ENCODE results near the gene LRRC75B.

LRRC75B gene

GRCh38 chr22:24541681-24542515, 51.0 kb downstream of the LRRC75B start:
- H3K79me2 ChIP-seq (ENCODE audit: insufficient read depth, low read length), result no peaks in the 10 kb centered on the region
- no peaks in the 10 kb centered on the region for H3K9me2 ChIP-seq (ENCODE audit: low read depth, low read length)
- no peak overlapping the region for H3K9ac ChIP-seq (ENCODE audit: low read length)
- H2AFZ ChIP-seq (ENCODE audit: low read length), result no peak overlapping the region
- H3K9me3 ChIP-seq (ENCODE audit: low read length), result no peaks in the 10 kb centered on the region
- no peaks in the 10 kb centered on the region for H3K27me3 ChIP-seq (ENCODE audit: insufficient read depth, low read length)
- no peak overlapping the region for H3K4me2 ChIP-seq (ENCODE audit: low read length)
- no peak overlapping the region for H3K27ac ChIP-seq (ENCODE audit: low read depth, low read length, poor library complexity, severe bottlenecking)
- H4K20me1 ChIP-seq (ENCODE audit: insufficient read depth, low read length), result no peaks in the 10 kb centered on the region
- no peaks in the 10 kb centered on the region for H3F3A ChIP-seq (ENCODE audit: insufficient read depth, low read length)
- H3K36me3 ChIP-seq (ENCODE audit: insufficient read depth, low read length), result peaks cover 64% of the 10 kb centered on the region
- H3K4me3 ChIP-seq (ENCODE audit: low read depth, low read length, poor library complexity, severe bottlenecking), result no peak overlapping the region
- no peak for TF ChIP-seq EZH2 (IDR thresholded peaks at IDR 0.05; ENCODE audit: borderline replicate concordance, low read length)
- TF ChIP-seq CTCF (IDR thresholded peaks at IDR 0.05; ENCODE audit: low read length), result no peak
- H3K4me1 ChIP-seq (ENCODE audit: insufficient read depth, low read length, severe bottlenecking), result no peaks in the 10 kb centered on the region

- no peaks in the 10 kb centered on the region for H3K9me3 ChIP-seq (ENCODE audit: low read length)
- no peaks in the 10 kb centered on the region for H3K79me2 ChIP-seq (ENCODE audit: insufficient read depth, low read length)
- no peaks in the 10 kb centered on the region for H3K9me2 ChIP-seq (ENCODE audit: low read depth, low read length)
- H3K4me2 ChIP-seq (ENCODE audit: low read length), result no peak overlapping the region
- H3F3A ChIP-seq (ENCODE audit: insufficient read depth, low read length), result no peaks in the 10 kb centered on the region
- H2AFZ ChIP-seq (ENCODE audit: low read length), result no peak overlapping the region
- no peaks in the 10 kb centered on the region for H3K27me3 ChIP-seq (ENCODE audit: insufficient read depth, low read length)
- no peak for TF ChIP-seq CTCF (IDR thresholded peaks at IDR 0.05; ENCODE audit: low read length)
- TF ChIP-seq EZH2 (IDR thresholded peaks at IDR 0.05; ENCODE audit: borderline replicate concordance, low read length), result no peak
- H3K4me3 ChIP-seq (ENCODE audit: low read depth, low read length, poor library complexity, severe bottlenecking), result no peak overlapping the region
- peaks cover 55% of the 10 kb centered on the region for H3K36me3 ChIP-seq (ENCODE audit: insufficient read depth, low read length)
- H3K9ac ChIP-seq (ENCODE audit: low read length), result no peak overlapping the region
- H4K20me1 ChIP-seq (ENCODE audit: insufficient read depth, low read length), result no peaks in the 10 kb centered on the region
- H3K27ac ChIP-seq (ENCODE audit: low read depth, low read length, poor library complexity, severe bottlenecking), result no peak overlapping the region
- no peaks in the 10 kb centered on the region for H3K4me1 ChIP-seq (ENCODE audit: insufficient read depth, low read length, severe bottlenecking)
Measured at GRCh38 chr22:24540470-24540869, 52.4 kb downstream of the LRRC75B start.

- H3K36me3 ChIP-seq (ENCODE audit: insufficient read depth, low read length), result peaks cover 13% of the 10 kb centered on the region
- TF ChIP-seq CTCF (IDR thresholded peaks at IDR 0.05; ENCODE audit: low read length), result no peak
- no peak for TF ChIP-seq EZH2 (IDR thresholded peaks at IDR 0.05; ENCODE audit: borderline replicate concordance, low read length)
Measured at GRCh38 chr22:24536089-24536488, 56.8 kb downstream of the LRRC75B start.

More at GRCh38 chr22:24536089-24536488, 56.8 kb downstream of the LRRC75B start:
- no peaks in the 10 kb centered on the region for H4K20me1 ChIP-seq (ENCODE audit: insufficient read depth, low read length)
- no peaks in the 10 kb centered on the region for H3K9me3 ChIP-seq (ENCODE audit: low read length)
- no peaks in the 10 kb centered on the region for H3K27me3 ChIP-seq (ENCODE audit: insufficient read depth, low read length)
- no peaks in the 10 kb centered on the region for H3F3A ChIP-seq (ENCODE audit: insufficient read depth, low read length)
- H3K4me3 ChIP-seq (ENCODE audit: low read depth, low read length, poor library complexity, severe bottlenecking), result no peak overlapping the region
- no peaks in the 10 kb centered on the region for H3K4me1 ChIP-seq (ENCODE audit: insufficient read depth, low read length, severe bottlenecking)
- no peak overlapping the region for H3K9ac ChIP-seq (ENCODE audit: low read length)
- no peaks in the 10 kb centered on the region for H3K9me2 ChIP-seq (ENCODE audit: low read depth, low read length)
- H3K79me2 ChIP-seq (ENCODE audit: insufficient read depth, low read length), result no peaks in the 10 kb centered on the region
- H3K27ac ChIP-seq (ENCODE audit: low read depth, low read length, poor library complexity, severe bottlenecking), result no peak overlapping the region
- H2AFZ ChIP-seq (ENCODE audit: low read length), result no peak overlapping the region
- no peak overlapping the region for H3K4me2 ChIP-seq (ENCODE audit: low read length)
